UCSD-AML1 (cell line): ENCODE measurements around the gene SRPK2.
"Not testable (repeated sequence)": the region's sequence is repeated elsewhere in the genome, so short reads cannot be mapped to it uniquely, and the experiment has no call there.

Experiments
- DNase-seq: peaks from one replicate; lab custom pipeline; 2025; ENCODE audit not compliant: unreplicated experiment; lab: John Stamatoyannopoulos, UW

SRPK2 gene

DNA sequence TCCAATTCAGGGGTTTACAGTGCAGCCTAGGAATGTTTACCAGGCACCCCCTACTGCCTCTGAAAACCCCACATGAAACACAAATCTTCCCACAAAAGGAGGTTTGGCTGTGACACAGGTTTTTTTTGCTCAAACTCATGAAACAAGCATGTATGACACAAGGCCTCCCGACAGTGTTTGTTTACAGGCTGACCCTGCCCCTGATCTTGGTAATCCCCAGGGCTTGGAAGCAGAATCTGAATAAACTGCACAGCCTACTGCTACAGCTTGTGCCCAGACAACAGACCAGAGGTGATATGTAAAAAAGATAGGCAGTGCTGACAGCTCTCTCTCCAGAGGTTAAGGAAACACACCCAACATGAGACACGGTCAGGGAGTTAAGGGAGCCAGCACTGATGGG, 190.5 kb downstream of the SRPK2 start:
- DNase-seq, result no peak

DNA sequence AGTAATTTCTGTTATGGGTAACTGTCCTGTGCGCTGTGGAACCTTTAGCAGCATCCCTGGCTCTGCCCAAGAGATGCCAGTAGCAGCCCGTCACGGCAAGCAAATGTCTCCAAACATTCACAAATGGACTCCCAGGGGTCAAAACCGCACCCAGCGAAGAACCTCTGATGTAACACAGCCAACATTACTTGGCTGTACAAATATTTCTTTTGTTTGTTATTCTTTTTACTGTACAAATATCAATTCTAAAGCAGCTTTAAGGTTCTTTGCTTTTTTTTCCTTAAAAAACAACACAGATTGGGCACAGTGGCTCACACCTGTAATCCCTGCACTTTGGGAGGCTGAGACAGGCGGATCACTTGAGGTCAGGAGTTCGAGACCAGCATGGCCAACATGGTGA, 192.2 kb downstream of the SRPK2 start:
- DNase-seq, result no peak

DNA sequence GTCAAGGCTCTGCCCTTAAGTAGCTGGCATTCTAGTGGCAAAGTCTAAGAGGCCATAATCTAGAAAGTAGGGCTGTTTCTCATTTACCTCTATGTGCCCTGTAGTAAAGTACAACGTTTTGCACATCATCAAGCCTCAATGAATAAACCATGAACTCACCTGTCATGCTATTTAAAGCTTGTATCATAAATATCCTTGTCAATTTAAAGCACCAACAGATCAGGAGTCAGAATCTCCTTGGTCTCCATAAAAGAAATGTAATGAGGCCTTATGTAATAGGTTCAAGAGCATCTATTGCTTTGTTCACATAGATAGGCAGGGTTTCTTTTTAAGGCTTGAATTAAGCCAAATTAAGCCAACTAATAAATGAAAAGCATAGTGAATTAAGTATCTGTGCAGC, 192.8 kb downstream of the SRPK2 start:
- no peak for DNase-seq

DNA sequence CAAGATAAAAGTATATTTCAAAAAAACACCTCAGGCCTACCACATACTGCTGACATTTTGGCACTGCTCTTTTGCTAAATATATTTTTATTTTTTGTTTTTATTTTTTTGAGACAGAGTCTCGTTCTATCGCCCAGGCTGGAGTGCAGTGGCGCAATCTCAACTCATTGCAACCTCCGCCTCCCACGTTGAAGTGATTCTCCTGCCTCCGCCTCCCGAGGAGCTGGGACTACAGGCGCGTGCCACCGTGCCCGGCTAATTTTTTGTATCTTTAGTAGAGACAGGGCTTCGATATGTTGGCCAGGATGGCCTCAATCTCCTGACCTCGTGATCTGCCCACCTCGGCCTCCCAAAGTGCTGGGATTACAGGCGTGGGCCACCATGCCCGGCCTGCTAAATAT, 193.8 kb downstream of the SRPK2 start:
- DNase-seq, result not testable (repeated sequence)

DNA sequence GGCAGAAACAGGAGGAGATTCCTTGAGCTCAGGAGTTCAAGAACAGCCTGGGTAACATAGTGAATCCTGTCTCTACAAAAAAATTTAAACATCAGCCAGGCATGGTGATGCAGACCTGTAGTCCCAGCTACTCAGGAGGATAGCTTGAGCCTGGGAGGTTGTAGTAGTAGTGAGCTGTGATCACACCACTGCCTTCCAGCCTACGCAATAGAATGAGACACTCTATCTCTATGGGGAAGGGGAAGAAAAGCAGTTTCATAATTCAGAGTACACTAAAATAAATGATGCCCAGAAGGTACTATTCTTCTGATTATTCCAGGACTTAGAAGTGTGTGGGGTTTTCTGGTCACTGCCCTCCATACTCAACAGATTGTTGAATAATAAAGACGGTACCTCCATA, 197.4 kb downstream of the SRPK2 start:
- no peak for DNase-seq

DNA sequence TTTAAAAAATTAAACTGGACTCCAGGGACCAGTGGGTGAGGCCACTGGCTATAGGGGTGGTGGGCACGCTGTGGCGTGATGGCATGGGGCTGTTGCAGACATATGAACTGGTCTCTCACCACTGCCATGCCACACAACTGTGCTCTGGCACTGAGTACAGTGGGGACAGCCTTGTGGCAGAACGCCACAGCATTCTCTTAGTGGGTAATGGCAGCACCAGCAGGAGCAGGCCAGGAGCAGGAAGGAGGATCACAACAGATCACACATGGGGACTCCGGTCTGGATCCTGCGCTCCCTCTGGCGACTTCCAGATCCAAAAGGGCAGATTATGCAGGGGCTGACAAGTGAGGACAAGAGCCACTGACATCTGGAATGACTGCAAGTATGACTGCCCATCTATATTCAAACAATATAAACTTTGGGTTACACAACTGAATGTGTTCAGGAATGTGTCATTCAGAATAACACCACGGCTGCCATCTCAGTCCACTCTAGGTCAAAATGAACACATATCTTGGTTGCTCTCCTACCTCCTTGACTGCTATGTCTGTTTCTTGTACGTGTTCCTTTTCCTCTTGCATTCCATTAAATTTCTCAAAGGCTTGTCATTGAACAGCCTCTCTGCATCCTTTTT, 198.7 kb downstream of the SRPK2 start:
- DNase-seq, result no peak

DNA sequence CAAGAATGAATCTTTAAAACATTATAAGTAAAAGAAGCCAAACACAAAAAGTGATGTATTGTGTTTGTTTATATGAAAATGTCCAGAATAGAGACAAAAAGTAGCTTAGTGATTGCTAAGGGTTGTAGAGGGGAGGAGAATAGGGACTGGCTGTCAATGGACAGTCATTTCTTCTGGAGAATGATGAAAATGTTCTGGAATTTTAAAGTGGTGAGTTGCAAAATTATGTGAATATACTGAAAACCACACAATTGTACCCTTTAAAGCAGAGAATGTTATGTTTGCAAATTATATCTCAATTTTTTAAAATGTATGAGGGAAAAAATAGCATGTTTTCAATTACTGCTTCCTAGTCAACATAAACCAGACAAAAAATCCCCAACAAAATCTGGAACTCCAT, 200.5 kb downstream of the SRPK2 start:
- no peak for DNase-seq

DNA sequence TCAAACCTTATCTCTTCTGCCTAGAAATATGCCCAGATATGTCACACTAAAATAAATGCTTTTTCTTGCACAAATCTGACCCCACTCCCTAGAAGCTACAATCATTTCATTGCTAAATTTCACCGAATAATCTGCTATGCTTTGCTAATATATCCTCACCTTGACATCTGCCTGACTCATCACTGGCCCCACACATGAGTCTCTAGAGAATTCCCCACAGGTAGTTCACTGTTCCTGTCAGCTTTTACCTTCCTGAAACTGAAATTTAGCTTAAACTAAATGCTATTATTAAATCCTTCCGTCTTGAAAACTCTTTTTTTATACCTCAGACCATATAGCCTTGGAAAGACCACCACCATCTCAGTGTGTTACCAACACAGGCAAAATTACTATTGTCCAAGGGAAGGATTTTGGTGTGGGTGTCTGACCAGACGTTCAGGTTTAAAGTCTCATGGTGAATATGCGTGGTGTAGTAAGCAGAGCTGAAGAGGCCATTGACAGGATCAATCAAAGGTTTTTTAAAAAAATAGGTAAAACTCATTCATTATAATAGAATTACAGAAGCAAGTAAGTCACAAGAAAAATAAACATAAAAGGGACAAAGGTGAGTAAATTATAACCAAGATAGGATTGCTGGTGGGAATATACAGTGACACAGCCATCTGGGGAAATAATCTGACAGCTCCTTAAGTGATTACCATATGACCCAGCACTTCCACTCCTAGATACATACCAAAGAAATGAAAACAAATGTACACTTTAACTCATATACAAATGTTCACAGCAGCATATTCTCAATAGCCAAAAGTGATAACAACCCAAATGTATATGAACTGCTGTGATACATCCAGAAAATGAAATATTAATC, 201.2 kb downstream of the SRPK2 start:
- DNase-seq, result no peak

DNA sequence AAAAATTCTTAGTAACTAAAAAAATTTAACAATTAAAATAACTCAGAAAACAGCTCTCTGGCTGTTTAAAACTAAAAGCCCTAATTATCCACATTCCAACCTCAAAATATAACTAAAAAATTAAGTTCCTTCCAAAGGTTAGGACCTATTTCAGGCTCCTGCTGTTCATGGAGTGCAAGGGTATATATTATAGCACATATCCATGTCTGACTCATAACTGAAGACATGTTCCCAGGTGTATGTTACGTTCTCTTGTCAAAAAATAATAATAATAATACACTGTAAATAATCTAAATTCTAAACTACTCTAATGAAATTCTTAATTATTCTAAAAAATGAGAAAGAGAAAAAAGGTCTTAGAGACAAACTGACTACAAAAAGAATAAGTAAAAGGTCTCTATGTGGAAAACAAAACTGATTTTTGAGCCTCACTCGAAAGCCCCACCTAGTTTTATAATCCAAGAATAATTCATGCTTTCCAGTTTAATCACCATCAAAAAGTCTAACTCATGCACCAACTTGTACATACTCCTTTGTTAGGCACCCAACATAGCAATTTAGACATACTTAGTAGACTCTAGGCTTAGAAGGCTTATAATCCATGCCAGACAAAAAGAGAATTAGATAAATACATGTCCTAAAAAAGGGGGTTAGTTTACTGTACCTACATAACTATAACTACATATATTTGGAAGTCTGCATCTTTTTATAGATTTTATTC, 203.3 kb downstream of the SRPK2 start:
- DNase-seq, result no peak

DNA sequence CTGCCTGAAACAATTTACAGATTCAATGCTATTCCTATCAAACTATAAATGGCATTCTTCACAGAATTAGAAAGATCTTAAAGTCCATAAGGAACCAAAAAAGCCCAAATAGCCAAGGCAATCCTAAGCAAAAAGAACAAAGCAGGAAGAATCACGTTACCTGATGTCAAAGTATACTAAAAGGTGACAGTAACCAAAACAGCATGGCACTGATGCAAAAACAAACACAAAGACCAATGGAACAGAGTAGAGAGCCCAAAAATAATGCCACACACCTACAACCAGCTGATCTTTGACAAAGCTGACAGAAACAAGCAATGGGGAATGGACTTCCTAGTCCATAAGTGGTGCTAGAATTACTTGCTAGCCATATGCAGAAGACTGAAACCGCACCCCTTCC, 208.7 kb downstream of the SRPK2 start:
- DNase-seq, result no peak

DNA sequence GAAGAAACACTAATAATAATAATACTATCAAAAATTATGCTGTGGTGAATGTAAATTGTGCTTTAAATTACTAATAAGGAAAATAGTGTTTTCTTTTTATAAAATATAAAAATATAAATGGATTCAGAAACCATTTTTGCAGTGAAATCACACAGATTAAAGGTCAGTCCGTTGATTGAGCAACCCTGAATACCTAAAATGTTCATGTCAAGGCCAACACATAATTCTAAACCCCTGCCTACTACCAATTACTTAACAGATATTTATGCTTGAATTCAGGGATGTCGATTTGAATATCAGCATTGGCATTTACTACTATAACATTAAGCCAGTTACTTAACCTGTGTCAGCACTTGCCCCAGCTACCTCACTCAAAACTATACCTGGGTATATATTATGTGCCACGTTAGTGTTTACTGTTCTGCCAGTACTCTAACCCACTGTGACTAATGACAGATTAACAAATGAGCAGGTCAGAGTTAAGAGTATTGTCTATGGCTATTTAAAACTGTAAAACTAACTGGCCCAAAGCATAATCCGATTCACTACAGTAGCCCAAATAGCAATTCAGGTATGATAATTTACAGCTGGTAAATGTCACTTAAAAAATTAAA, 209.7 kb downstream of the SRPK2 start:
- no peak for DNase-seq

DNA sequence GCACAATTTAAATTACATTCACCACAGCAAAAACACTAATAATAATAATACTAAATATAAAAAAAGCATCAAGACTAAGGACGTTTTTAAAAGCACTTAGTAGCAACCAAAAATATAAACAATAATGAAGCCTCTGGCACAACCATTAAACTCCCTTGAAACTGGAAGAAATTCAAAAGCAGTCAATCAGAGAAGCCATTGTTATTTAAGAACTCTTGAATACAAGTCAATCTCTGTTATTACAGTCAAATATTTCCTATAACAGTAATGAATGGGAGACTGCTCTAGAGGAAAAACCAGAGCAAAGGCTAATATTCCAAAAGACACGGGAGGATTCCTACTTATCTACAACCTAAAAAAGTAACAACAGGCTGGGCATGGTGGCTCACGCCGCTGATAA, 210.5 kb downstream of the SRPK2 start:
- no peak for DNase-seq

DNA sequence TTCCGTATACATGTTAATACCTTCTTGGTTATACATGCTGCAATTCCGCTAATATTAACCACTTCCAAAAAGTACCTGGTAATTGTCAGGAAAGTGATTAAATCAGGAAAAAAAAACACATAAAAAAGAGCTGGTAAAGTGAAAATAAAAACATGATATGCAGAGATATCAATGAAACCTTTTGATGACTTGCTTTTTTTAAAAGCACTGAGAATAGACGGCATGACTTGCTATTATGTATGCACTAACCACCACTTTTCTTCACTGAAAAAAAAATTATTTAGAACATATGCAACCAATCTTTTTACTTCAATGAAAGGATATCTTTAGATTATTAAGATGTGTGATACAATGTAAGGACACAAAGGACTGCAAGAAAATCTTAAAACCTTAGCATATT, 211.7 kb downstream of the SRPK2 start:
- DNase-seq, result no peak

DNA sequence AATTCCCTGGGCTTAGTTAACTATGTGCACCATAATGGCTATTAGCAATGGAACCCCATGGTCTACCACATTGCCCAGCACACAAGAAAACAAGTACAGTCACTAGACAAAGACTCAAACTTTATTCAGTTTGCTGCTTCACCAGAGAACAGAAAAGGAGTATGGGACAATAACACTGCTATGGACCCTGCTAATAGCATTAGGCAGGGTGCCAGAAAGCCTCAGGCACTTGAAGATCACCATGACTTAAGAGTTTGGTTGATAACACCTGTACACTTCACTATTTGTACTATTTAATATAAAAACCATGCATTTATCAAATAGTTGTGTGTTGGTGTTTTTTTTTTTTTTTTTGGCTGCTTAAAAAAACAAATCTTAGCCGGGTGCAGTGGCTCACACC, 215.1 kb downstream of the SRPK2 start:
- no peak for DNase-seq

DNA sequence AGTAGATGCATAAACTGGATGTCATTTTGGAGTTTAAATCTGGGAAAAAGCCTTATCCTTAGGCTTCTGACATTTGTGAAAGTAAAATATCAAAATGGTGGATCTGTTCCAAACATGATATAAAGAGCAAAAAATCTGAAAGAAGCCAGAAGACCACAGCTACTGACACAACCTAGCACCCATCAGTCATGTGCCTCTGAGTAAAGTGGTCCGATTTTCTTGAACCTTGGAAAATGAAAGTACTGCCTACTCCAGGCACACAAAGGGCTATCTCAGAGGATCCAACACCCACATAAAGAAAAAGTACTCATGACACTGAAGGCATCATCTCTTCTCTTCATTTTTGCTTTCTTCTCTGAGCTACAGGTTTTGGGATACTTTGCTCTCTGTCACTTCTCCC, 224.0 kb downstream of the SRPK2 start:
- DNase-seq, result no peak

DNA sequence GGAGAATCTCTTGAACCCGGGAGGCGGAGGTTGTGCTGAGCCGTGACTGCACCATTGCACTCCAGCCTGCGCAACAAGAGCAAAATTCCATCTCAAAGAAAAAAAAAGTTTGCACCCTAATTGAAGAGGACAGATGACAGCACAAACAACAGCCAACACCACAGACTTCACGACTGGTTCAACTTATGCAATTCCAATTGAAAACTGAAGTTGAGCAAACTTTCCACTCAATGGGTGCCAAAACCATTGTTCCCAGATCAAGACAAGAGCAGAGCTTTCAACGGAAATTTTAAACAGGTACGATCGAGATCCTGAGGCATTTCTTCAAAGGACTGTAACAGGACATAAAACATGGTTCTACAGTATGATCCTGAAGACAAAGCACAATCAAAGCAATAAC, 225.0 kb downstream of the SRPK2 start:
- DNase-seq, result no peak

DNA sequence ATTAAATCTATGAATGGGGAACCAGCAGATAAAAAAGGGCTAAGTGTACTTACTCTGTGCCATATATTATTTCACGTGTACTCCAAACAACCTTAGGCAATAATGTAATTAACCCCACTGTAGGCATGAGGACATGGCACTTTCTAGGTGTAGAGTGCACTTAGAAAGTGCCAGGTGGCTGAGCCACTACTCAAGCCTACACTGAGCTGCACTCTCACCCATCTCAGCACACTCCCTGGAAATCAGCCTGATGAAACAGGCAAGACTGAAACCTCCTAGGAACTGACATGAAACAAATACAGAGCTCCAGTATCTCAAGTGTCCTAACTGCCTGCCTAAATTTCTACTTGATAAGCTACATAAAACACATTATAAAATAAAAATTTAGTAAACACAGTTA, 227.4 kb downstream of the SRPK2 start:
- DNase-seq, result no peak

DNA sequence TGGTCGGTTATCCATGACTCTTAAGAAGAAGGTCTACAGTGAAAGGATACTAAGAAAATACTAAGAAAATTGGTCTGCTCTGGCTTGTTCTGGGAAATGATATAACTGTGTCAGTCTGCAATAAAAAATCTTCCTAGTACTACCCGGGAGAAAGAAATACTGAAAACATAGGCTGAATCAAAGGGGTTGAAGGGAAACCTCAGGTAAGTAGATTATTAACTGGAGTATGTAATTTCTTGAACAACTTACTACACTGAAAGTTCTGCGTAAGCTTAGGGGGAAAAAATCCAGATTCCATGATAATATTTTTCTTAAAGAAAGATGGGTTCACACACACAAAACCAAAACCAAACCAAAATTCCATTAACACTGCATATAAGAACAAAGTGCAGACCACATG, 231.4 kb downstream of the SRPK2 start:
- no peak for DNase-seq

DNA sequence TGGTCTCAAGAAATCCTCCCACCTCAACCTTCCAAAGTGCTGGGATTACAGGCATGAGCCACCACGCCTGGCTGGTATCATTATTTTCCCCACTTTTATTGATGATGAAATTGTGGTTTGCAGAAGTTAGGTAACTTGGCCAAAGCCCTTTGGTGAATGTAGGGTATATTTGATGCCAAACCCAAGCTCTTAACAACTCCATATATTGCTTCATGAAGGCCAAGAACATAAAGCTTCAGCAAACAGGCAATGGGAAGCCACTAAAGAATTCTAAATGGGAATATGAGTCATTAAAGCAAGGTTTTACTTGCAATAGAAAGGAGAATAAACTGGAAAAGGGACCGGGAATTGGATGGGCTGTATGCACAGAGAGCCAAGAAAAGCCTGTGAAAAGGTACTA, 232.0 kb downstream of the SRPK2 start:
- no peak for DNase-seq

DNA sequence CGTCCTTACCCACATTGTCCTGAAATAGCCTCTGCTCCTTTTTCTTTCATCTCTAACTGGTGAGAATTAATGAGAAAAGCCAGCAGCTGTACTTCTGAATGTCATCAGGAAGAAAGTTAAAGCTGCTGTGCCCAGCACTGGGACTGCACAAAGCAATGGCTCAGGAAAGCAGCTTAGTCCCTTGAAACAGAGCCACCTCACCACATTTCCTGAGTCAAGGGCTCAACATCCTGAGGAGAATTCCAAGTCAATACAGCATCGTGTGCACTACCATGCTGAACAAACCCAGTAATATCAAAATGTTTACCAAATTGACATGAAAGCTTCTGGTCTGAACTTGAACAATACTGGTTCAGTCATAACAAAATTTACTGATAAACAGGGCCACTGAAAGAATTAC, 234.6 kb downstream of the SRPK2 start:
- no peak for DNase-seq

DNA sequence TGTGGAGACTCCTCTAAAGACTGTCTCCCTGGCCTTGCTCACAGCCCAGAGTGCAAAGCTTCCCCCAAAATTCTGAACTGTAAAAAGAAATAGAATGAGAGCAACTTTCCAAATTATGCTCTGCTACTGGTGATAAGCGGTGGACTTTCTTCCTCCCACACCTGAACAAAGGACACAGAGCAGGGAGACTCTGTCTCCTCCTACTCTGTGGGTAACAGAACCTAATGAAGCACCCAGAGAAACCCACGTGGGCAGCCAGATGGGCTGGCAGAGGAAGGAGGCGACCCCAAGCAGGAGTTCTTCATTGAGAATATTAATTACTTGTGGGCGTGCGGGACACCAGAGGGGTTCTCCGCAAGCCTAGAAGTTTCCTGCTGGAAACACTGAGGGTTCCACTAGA, 235.2 kb downstream of the SRPK2 start:
- no peak for DNase-seq

DNA sequence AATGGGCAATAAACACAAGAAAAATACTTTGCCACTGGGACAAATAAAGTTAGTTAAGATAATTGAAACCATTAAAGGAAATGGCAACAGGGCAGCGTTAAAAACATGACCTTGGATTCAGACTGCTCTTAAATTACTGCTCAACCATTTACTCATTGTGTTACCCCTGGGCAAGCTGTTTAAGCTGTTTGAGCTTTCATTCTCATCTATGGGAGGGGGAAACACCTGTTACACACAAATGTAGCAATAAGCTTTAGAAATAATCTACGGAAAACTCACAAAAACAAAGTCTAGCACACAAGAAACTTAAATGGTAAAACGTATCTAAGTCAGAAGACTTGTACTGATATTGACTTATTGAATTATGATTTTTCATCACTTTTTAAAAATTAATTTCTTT, 237.6 kb downstream of the SRPK2 start:
- no peak for DNase-seq
